ENCODE data around the gene EFNB3.

GRCh38 chr17:7727886-7728285 is 22.9 kb downstream of the EFNB3 start:
- TF ChIP-seq CTCF (IDR thresholded peaks at IDR 0.05) = no peak
- TF ChIP-seq POLR2A (IDR thresholded peaks at IDR 0.05) = no peak
